IMR-90 (cell line): ENCODE measurements around the gene ETFA.

Source experiments
- CEBPB ChIP-seq: IDR thresholded peaks from 2 replicates; pipeline ENCODE4 v1.6.1; 2012; ENCODE audit warnings: low read depth, low read length, improper control_type of control experiment
- CTCF ChIP-seq: conservative IDR thresholded peaks from 2 replicates; pipeline ENCODE4 v1.5.1; 2012; ENCODE audit warnings: mild to moderate bottlenecking, low read depth, low read length, improper control_type of control experiment
- POLR2A ChIP-seq: IDR thresholded peaks from 2 replicates; pipeline ENCODE4 v1.6.1; 2012; ENCODE audit warnings: mild to moderate bottlenecking, low read depth, low read length
- USF2 ChIP-seq: fragments of 150-350 bp; IDR thresholded peaks from 2 replicates; pipeline ENCODE4 v1.6.1; 2017; ENCODE audit warnings: mild to moderate bottlenecking, antibody characterized with exemption, low read length, low read depth

- TF ChIP-seq CTCF, result no peak
- TF ChIP-seq CEBPB, result no peak
- TF ChIP-seq USF2, result no peak
- TF ChIP-seq POLR2A, result no peak
These were observed 43.7 kb upstream of the ETFA start for GRCh38 chr15:76354823-76355440.
